ENCODE data around the gene GPR18. TPM values are rescaled to one million over a fixed set of nuclear protein-coding genes. Genes with fewer than 3 reads are reported as not detected.

The GPR18 gene
- total and polyA plus RNA-seq, 11 donors = 0.04 to 1.1 (median 0.34) TPM; not detected in 8

DNA sequence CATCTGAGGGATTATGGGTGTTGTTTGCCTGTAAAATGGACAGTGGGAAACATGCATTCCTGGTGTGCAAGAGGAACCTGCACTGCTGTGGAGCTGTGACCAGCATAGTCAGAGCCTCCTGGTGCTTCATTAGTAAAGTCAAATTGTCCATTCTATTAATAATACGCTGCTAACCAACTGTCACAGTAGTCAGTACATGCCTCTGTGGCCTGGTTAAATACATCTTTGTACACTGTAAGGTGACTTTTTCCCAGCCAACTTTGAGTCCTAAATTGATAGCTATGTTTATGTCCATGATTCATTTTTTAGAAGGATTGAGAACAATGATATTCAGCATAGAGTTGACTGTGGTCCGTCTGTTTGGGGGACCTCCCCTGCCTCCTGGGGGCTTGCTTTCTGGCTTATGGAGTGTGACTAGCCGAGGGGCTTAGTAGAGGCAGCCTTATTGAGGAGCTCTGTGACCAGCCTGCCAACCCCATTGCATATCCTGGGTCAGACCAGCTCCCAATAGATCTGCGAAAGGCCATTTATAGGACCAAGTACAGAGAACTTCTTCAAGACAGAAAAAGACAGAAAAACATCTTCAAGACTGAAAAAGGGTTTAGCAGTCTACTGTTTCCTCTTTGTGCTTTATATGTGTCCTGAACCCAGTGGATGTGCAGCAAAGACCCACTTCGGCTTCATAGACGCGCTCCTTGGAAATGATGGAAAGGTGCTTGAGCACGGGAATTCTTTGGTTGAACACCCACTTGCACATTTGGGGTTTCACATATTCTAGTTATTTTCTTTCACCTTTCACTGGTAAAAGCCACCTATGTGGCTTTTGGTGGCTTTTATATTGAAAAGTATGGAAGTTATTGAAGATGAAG lies 44.7 kb upstream of the GPR18 start:
- Histone ChIP-seq H3K27me3 (no peaks in the 10 kb centered on the region), H3K9me3 (no peaks in the 10 kb centered on the region), H3K36me3 (peaks cover 0 to 4% (median 0%) of the 10 kb centered on the region in 9 donors), H3K27ac (peak overlapping the region in 1 of 12 donors; percentile 78), H3K4me1 (peaks cover 0 to 85% (median 8%) of the 10 kb centered on the region in 12 donors), H3K4me3 (peak overlapping the region in 1 of 12 donors; percentile 57)
- intact Hi-C loops (cut with DNase I) = no loop called here
- DNase-seq = no peak
- no peak for TF ChIP-seq POLR2A (IDR thresholded peaks at IDR 0.05)
- TF ChIP-seq, protein P1, sequence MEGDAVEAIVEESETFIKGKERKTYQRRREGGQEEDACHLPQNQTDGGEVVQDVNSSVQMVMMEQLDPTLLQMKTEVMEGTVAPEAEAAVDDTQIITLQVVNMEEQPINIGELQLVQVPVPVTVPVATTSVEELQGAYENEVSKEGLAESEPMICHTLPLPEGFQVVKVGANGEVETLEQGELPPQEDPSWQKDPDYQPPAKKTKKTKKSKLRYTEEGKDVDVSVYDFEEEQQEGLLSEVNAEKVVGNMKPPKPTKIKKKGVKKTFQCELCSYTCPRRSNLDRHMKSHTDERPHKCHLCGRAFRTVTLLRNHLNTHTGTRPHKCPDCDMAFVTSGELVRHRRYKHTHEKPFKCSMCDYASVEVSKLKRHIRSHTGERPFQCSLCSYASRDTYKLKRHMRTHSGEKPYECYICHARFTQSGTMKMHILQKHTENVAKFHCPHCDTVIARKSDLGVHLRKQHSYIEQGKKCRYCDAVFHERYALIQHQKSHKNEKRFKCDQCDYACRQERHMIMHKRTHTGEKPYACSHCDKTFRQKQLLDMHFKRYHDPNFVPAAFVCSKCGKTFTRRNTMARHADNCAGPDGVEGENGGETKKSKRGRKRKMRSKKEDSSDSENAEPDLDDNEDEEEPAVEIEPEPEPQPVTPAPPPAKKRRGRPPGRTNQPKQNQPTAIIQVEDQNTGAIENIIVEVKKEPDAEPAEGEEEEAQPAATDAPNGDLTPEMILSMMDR (IDR thresholded peaks at IDR 0.05) = no peak
- peak in 2 of 4 donors; percentile 31 to 33 for ATAC-seq
- 93 to 96% (median 94%) methylated on average over 8 of the region's 8 CpGs for WGBS, 4 donors

DNA sequence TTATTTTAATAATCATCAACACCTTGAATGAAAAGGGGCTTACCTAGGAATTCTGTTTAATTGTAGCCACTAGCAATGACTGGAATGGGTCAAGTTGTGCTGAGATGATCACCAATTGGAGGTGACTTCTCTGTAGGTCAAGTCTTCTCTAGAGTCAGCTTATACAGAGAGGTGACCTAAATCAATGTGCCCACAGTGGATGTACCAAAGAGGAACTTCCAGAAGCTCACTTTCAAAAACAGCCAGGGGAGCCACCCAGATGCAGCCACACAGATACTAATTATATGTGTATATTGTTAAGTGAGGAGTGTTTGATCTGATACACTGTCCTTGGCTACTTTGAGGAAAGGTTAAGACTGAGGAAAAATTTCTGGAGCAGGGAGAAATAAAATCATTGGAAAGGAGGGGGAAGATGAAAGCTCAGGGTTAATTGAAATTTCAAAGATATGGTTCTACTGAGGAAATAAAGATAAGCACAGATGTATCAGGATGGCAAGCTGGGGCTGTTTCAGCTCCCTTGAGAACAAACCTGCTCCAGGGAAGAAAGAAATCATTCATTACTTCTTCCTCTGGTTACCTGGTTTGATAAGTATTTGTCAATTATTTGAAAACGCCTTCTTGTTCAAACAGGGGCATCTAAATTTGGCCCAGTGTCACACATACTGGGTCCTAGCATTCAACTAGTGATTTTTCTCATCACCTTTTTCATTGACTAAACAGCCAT lies 43.9 kb upstream of the GPR18 start:
- intact Hi-C loops (cut with DNase I) = no loop called here
- Histone ChIP-seq H3K4me1 (peaks cover 0 to 85% (median 2%) of the 10 kb centered on the region in 12 donors), H3K27ac (peak overlapping the region in 1 of 12 donors; percentile 78), H3K27me3 (no peaks in the 10 kb centered on the region), H3K36me3 (peaks cover 0 to 4% (median 0%) of the 10 kb centered on the region in 9 donors), H3K4me3 (no peak overlapping the region), H3K9me3 (no peaks in the 10 kb centered on the region)
- no peak for ATAC-seq
- DNase-seq = no peak
- 86 to 100% (median 97%) methylated on average over 1 of the region's 1 CpG for WGBS, 4 donors
- TF ChIP-seq, protein P1 (IDR thresholded peaks at IDR 0.05) = no peak
- TF ChIP-seq POLR2A (IDR thresholded peaks at IDR 0.05) = no peak

DNA sequence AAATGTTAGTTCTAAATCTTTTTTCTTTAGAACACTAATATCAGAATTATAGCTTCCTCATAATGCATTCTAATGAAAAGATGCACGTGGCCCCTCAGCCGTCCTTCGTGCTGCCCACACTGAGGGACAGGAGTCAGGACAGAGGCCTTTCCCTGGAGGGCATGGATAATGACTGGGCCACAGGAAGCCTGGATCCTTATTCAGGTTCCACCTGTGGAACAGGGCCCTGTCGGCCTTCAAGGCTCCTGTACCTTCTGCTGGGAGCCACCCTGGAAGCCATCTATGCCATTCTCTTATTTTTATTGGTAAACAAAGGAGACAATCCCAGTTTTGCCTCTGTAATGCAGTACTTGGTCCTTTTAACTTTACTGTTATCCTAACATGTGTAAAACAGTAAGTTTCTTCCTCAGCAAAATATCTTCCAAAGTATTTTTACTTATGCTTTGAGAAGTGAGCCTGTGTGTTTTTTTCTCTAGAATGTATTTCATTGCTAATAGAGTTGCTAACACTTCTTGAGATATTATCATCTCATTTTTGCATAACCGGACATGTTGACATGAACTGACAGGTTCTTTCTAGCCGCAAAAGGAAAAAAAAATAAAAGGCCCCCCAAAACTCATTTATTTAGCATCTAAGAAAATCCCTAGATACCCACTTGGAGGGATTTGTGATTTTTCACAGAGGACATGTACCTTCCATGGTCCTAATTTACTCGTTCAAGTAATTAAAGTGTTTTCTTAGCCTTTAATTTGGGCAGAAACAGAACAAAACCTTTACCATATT lies 43.1 kb upstream of the GPR18 start:
- 91 to 94% (median 93%) methylated on average over 7 of the region's 7 CpGs for WGBS, 4 donors
- Histone ChIP-seq H3K4me3 (no peak overlapping the region), H3K27me3 (no peaks in the 10 kb centered on the region), H3K9me3 (no peaks in the 10 kb centered on the region), H3K4me1 (peaks cover 0 to 83% (median 0%) of the 10 kb centered on the region in 12 donors), H3K27ac (peak overlapping the region in 1 of 12 donors; percentile 78), H3K36me3 (peaks cover 0 to 4% (median 0%) of the 10 kb centered on the region in 9 donors)
- TF ChIP-seq, protein P1 (IDR thresholded peaks at IDR 0.05) = no peak
- TF ChIP-seq POLR2A (IDR thresholded peaks at IDR 0.05) = no peak
- ATAC-seq (no peak), DNase-seq (no peak)
- intact Hi-C loops (cut with DNase I) = no loop called here
